ENCODE results near the gene CCDC106. TPM values are rescaled to one million over a fixed set of nuclear protein-coding genes. Genes with fewer than 3 reads are reported as not detected.

Gene CCDC106
- polyA plus RNA-seq, 1 donor (not counting 4 experiments of a cell fraction or from before 2014, with no cell fraction given) = 3.1 TPM

DNA sequence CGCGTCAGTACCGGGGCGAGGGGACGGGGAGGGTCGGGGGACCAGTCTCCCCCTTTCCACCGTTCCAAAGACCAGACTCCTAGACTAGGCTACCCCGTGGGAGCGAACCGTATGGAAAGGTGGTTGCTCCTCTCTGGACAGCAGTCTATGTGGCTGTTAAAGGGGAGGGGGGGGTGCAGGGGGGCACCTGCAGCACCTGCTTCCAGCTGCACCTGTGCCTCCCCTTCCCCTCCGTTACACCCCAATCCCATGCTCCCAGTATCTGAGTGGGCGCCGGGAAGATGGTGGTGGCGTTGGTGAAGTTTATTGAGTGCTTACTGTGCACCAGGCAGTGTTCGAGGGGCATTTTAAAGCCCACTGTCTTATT lies 47.4 kb upstream of the CCDC106 start:
- DNase-seq (ENCODE audit: low read depth, low spot score) = no peak

DNA sequence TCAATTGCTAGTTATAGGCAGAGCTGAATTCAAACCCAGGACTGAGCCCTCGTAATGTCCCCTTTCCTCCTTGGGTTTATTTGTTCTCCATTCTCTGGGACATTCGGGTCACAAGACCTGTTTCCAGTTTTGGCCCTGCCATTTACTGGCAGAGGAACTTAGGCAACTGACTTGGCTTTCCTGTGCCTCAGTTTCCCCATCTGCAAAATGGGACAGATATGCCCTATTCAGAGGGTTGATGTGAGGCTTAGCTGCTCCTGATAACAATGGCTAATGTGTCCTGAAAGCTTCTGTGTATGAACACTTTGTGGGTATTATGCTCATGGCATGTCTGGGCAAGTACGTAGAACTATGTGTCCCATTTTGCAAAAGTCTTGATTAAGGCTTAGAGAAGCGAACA lies 46.9 kb upstream of the CCDC106 start:
- Histone ChIP-seq H3K9ac (ENCODE audit: control insufficient read depth, extremely low read depth, insufficient read depth, low read length) (peak overlapping the region; percentile 95), H3K4me3 (ENCODE audit: control insufficient read depth in 2 of 3, extremely low read depth in 1 of 3, insufficient read depth in 2 of 3, low read depth in 1 of 3, low read length in 3 of 3) (peak overlapping the region; percentile 57 to 72 (median 60)), H3K9me1 (ENCODE audit: control insufficient read depth, extremely low read depth, insufficient read depth, low read length) (no peaks in the 10 kb centered on the region), H3K9me3 (ENCODE audit: control insufficient read depth, low read depth, low read length) (no peaks in the 10 kb centered on the region), H3K27me3 (ENCODE audit: control insufficient read depth, extremely low read depth, insufficient read depth, low read length) (no peaks in the 10 kb centered on the region), H3K4me2 (ENCODE audit: control insufficient read depth, extremely low read depth, insufficient read depth, low read depth, low read length) (peak overlapping the region; percentile 85), H3K79me2 (ENCODE audit: control insufficient read depth, insufficient read depth, low read length) (peaks cover 2% of the 10 kb centered on the region), H2AFZ (ENCODE audit: control insufficient read depth, low read length) (peak overlapping the region; percentile 39), H4K20me1 (ENCODE audit: control insufficient read depth, extremely low read depth, insufficient read depth, low read length) (no peaks in the 10 kb centered on the region), H3K4me1 (ENCODE audit: control insufficient read depth, extremely low read depth, insufficient read depth, low read length) (peaks cover 15% of the 10 kb centered on the region), H3K36me3 (ENCODE audit: control insufficient read depth in 2 of 2, extremely low read depth in 1 of 2, insufficient read depth in 2 of 2, low read length in 2 of 2) (peaks cover 5 to 6% of the 10 kb centered on the region in 2 experiments), H3K27ac (ENCODE audit: control insufficient read depth, insufficient read depth, low read length) (peak overlapping the region; percentile 64)
- dilution Hi-C loops (cut with MboI; ENCODE audit: extremely low pct_ligation_motif_present, low sequenced_read_pairs) = no loop called here
- FAIRE-seq (peak; percentile 90), DNase-seq (ENCODE audit: low read depth, low spot score) (no peak)
- TF ChIP-seq EZH2 (IDR thresholded peaks at IDR 0.05; ENCODE audit: low read length) = no peak
- TF ChIP-seq, protein P1, sequence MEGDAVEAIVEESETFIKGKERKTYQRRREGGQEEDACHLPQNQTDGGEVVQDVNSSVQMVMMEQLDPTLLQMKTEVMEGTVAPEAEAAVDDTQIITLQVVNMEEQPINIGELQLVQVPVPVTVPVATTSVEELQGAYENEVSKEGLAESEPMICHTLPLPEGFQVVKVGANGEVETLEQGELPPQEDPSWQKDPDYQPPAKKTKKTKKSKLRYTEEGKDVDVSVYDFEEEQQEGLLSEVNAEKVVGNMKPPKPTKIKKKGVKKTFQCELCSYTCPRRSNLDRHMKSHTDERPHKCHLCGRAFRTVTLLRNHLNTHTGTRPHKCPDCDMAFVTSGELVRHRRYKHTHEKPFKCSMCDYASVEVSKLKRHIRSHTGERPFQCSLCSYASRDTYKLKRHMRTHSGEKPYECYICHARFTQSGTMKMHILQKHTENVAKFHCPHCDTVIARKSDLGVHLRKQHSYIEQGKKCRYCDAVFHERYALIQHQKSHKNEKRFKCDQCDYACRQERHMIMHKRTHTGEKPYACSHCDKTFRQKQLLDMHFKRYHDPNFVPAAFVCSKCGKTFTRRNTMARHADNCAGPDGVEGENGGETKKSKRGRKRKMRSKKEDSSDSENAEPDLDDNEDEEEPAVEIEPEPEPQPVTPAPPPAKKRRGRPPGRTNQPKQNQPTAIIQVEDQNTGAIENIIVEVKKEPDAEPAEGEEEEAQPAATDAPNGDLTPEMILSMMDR (optimal IDR thresholded peaks at IDR 0.05 in 1 of 3, IDR thresholded peaks at IDR 0.05 in 1 of 3, conservative IDR thresholded peaks at IDR 0.05 in 1 of 3; ENCODE audit: extremely low read depth in 1 of 3, insufficient read depth in 2 of 3, low read length in 3 of 3) = no peak

More for the DNA sequence above, 47.4 kb upstream of the CCDC106 start:
- FAIRE-seq = no peak
- H3K4me3 ChIP-seq (ENCODE audit: control insufficient read depth in 2 of 3, extremely low read depth in 1 of 3, insufficient read depth in 2 of 3, low read depth in 1 of 3, low read length in 3 of 3) = peak overlapping the region; percentile 57 to 72 (median 60)
- peaks cover under 1% of the 10 kb centered on the region for H3K79me2 ChIP-seq (ENCODE audit: control insufficient read depth, insufficient read depth, low read length)
- peak overlapping the region; percentile 95 for H3K9ac ChIP-seq (ENCODE audit: control insufficient read depth, extremely low read depth, insufficient read depth, low read length)
- no peaks in the 10 kb centered on the region for H3K27me3 ChIP-seq (ENCODE audit: control insufficient read depth, extremely low read depth, insufficient read depth, low read length)
- no peaks in the 10 kb centered on the region for H3K9me1 ChIP-seq (ENCODE audit: control insufficient read depth, extremely low read depth, insufficient read depth, low read length)
- H3K4me1 ChIP-seq (ENCODE audit: control insufficient read depth, extremely low read depth, insufficient read depth, low read length) = peaks cover 15% of the 10 kb centered on the region
- TF ChIP-seq, protein P1 (optimal IDR thresholded peaks at IDR 0.05 in 1 of 3, IDR thresholded peaks at IDR 0.05 in 1 of 3, conservative IDR thresholded peaks at IDR 0.05 in 1 of 3; ENCODE audit: extremely low read depth in 1 of 3, insufficient read depth in 2 of 3, low read length in 3 of 3) = no peak
- no peak for TF ChIP-seq EZH2 (IDR thresholded peaks at IDR 0.05; ENCODE audit: low read length)
- peak overlapping the region; percentile 85 for H3K4me2 ChIP-seq (ENCODE audit: control insufficient read depth, extremely low read depth, insufficient read depth, low read depth, low read length)
- H4K20me1 ChIP-seq (ENCODE audit: control insufficient read depth, extremely low read depth, insufficient read depth, low read length) = no peaks in the 10 kb centered on the region
- no peaks in the 10 kb centered on the region for H3K9me3 ChIP-seq (ENCODE audit: control insufficient read depth, low read depth, low read length)
- H2AFZ ChIP-seq (ENCODE audit: control insufficient read depth, low read length) = no peak overlapping the region
- peak overlapping the region; percentile 64 for H3K27ac ChIP-seq (ENCODE audit: control insufficient read depth, insufficient read depth, low read length)
- H3K36me3 ChIP-seq (ENCODE audit: control insufficient read depth in 2 of 2, extremely low read depth in 1 of 2, insufficient read depth in 2 of 2, low read length in 2 of 2) = peaks cover 5 to 8% of the 10 kb centered on the region in 2 experiments
- dilution Hi-C loops (cut with MboI; ENCODE audit: extremely low pct_ligation_motif_present, low sequenced_read_pairs) = no loop called here

All from keratinocyte (primary cell).